Fibroblast of skin of left biceps (primary cell): ENCODE measurements around the gene GLA.

Experiments
- DNase-seq, 2 experiments: peaks; one replicate each; pipeline ENCODE4 v3.0.0-alpha.2; 2013; ENCODE audit warnings: low read depth in 2 of 2

Gene GLA

DNA sequence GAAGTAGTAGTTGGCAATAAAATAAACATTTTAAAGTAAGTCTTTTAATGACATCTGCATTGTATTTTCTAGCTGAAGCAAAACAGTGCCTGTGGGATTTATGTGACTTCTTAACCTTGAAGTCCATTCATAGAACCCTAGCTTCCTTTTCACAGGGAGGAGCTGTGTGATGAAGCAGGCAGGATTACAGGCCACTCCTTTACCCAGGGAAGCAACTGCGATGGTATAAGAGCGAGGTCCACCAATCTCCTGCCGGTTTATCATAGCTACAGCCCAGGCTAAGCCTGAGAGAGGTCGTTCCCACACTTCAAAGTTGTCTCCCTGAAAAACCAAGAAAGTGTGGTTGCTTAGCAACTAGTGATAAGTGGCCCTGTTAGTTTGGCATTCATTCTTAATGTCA is 9.9 kb downstream of the GLA start:
- no peak for DNase-seq

- DNase-seq, result no peak
Observed at GRCh38 chrX:101395789-101396188, 11.9 kb downstream of the GLA start.

DNA sequence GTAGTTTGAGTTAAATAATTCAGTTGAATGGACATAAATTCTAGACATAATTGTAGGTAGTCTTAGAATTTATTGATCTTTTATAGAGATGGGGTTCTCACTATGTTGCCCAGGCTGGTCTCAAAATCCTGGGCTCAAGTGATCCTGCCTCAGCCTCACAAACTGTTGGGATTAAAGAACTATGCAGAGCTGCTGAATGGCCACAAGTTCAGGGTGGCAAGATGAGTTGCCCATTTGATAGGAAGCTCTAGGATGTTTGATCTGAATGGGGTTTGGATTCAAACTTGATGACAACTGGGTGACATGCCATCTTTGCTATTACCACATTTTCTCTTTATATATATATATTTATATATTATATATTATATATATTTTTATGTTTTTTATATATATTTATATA is 13.4 kb downstream of the GLA start:
- no peak for DNase-seq

GRCh38 chrX:101393530-101394305 is 14.0 kb downstream of the GLA start:
- no peak for DNase-seq

GRCh38 chrX:101391831-101392230 is 15.9 kb downstream of the GLA start:
- DNase-seq, result no peak

DNA sequence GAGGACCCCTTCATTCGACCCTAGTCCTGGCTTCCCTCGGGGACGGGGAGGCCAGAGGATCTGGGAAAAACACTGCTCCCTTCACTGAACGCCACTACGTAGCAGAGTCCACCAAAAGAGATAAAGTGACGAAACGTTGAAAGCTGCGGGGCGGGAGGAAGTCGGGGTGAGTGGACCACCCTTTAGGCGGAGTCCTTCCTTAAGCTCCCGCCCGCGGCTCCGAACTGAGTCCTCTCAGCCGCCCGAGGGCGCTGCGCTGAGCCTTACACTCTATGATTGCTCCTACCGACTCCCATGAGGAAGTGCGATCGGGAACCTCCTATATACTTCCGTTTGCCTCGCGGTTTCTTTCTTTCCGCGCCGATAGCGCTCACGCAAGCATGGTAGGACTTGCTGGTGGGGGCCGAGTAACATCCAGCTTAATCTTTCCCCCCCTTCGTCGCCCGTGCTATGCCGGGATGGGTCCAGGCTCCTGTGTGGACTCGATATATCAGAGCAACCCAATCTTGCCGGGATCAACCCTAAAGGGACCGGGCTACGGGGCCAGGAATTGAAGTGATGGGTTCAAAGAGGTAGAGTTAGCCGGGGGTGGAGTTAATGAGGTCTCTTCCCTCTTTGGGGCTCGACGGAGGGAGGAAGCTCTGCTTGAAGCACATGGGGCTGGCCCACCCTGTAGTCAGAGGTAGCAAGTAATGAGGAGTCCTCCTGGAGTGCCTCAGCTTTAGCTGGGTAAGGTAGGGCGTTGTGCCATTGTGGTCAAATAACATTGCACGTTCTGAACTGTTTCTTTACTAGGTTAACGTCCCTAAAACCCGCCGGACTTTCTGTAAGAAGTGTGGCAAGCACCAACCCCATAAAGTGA is 16.8 kb downstream of the GLA start, which contains the start of gene RPL36A:
TSS of gene RPL36A (plus strand) at position 348 of the 862 bp plus-strand sequence. CDS start at position 381, 33 bp downstream.
- peak; percentile 74 to 79 for DNase-seq

DNA sequence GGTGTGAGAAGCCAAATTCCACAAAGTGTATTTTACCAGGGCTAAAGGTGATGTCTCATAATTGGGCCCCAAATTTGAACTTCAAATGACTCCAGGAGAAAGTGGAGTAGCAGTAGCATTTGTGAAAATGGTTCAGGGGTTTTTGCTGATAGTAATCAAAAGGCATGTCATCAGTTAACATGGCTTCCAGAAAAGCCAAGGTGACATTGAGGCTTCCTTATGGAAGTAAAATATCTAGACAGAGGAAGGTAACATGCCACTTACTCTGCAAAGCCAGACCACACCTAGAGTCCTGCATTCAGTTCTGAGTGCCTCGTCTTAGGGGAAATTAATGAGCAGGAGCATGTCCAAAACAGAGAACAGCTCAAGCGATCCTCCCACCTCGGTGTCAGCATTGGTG is 19.1 kb downstream of the GLA start:
- no peak for DNase-seq

DNA sequence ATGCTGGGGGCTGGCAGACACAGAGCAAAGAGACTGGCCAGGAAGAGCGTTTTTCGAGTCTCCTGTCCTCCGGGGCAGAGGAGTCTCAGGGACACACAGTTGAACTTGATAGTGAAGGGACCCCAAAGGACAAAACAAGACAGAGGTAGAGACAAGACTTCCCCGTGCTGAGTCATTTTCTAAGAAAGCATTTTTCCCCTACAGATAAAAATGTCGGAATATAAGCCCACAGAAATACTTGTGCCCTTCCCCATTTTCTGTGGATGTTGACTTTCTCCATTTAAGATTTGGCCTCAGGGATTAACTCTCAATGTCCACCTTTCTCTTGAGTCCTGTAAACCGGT is 21.2 kb downstream of the GLA start:
- DNase-seq, result no peak

GRCh38 chrX:101385795-101386541 is 21.8 kb downstream of the GLA start, which contains the start of gene BTK:
TSS of gene BTK (minus strand) at chrX:101386191. CDS start at chrX:101375284, 10,907 bp downstream.
- no peak for DNase-seq

GRCh38 chrX:101385026-101385684 is 22.6 kb downstream of the GLA start:
- no peak for DNase-seq

GRCh38 chrX:101383679-101384205 is 24.0 kb downstream of the GLA start:
- no peak for DNase-seq

DNA sequence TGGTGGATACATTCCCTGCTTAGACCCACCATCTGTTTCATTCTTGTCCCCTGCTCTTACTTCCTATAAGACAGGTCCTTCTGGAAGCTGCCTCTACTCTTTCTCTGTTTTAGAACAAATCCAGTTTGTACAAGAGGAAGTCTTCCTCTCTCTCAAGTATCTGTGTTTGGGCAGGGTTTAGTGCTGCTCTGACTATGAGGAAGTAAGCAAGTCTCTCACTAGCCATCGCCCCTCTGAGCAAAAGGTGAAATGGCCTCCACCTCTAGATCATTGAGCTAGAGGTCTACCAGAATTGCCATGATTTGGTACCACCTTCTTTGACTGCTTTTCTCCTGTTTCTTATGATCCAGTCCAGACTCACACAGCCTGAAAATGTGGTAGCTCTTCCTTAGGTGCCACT is 30.2 kb downstream of the GLA start:
- DNase-seq, result no peak

- no peak for DNase-seq
Observed at GRCh38 chrX:101370888-101371504, 36.7 kb downstream of the GLA start.

DNA sequence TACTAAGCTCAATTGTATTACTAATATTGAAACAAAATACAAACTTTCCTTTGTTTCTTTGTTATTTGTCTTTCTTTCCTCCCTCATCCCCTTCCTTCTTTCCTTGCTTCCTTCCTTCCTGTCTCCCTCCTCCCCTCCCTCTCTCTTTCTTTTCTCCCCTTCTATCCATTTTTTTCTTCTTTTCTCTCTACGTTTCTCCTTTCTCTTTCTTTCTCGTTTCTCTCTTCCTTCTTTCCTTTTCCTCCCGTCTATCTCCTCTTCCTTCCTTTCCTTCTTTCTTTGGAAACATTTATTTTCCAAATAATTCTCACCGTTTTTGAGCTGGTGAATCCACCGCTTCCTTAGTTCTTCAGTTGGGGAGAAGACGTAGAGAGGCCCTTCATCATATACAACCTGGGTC is 38.0 kb downstream of the GLA start:
- no peak for DNase-seq

- no peak for DNase-seq
Observed at GRCh38 chrX:101368800-101369199, 38.9 kb downstream of the GLA start.

- DNase-seq, result no peak
Observed at GRCh38 chrX:101365301-101365795, 42.4 kb downstream of the GLA start.

- no peak for DNase-seq
Observed at GRCh38 chrX:101362757-101363156, 45.0 kb downstream of the GLA start.

DNA sequence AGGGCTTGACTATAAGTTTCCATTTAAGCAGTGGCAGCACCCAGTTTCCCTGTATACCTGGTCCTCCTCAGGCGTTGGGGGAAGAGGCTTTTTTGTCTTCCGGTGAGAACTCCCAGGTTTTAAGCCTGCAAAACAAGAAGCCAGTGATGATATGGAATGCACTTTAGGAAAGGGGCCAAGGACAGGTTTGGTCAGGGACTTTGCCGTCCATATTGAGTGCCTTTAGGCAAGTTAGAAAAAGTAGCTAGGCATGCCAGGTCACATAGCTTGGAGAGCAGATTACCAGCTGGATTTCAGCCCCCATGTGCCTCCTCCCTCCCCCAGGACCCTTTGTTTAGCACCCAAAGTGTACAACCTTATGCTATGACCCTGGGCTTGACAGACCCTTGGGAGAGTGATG is 45.6 kb downstream of the GLA start:
- no peak for DNase-seq

- DNase-seq, result no peak
Observed at GRCh38 chrX:101360390-101360789, 47.3 kb downstream of the GLA start.

GRCh38 chrX:101359966-101360365 is 47.8 kb downstream of the GLA start:
- DNase-seq, result no peak
